ENCODE measurements around the gene ATG3. TPM values are rescaled to one million over a fixed set of nuclear protein-coding genes. Genes with fewer than 3 reads are reported as not detected.

The ATG3 gene
- total RNA-seq, 1 experiment from 2014 or later, result 75.1 TPM

GRCh38 chr3:112579232-112579631, 17.5 kb upstream of the ATG3 start:
- ATAC-seq (no peak), DNase-seq (ENCODE audit: low read depth, low spot score) (no peak)
- Histone ChIP-seq H3K4me1 (ENCODE audit: control insufficient read depth, insufficient read depth, low read length) (no peaks in the 10 kb centered on the region), H3K27me3 (ENCODE audit: control insufficient read depth, insufficient read depth, low read length) (no peaks in the 10 kb centered on the region), H3K4me3 (ENCODE audit: low read depth in 2 of 2, low read length in 2 of 2) (no peak overlapping the region), H3K27ac (ENCODE audit: low read length) (no peak overlapping the region), H3K36me3 (ENCODE audit: control insufficient read depth, insufficient read depth, low read length) (peaks cover 16% of the 10 kb centered on the region), H3K9me3 (ENCODE audit: control insufficient read depth, insufficient read depth, low read depth, low read length) (no peaks in the 10 kb centered on the region)
- intact Hi-C loops (cut with micrococcal nuclease; ENCODE audit: unreplicated experiment), result no loop called here
- CTCF ChIA-PET, result no interaction called here
- no TSS peak for BruUV-seq (replicated peaks)
- TF ChIP-seq SIN3A (IDR thresholded peaks at IDR 0.05; ENCODE audit: borderline replicate concordance, insufficient read depth, low read depth, low read length), result no peak
- TF ChIP-seq TCF7L2 (IDR thresholded peaks at IDR 0.05; ENCODE audit: low read depth, low read length), result no peak
- no peak for TF ChIP-seq POLR2AphosphoS5 (IDR thresholded peaks at IDR 0.05; ENCODE audit: low read depth, low read length)
- TF ChIP-seq CTCF (IDR thresholded peaks at IDR 0.05), result no peak
- no peak for TF ChIP-seq REST (IDR thresholded peaks at IDR 0.05; ENCODE audit: insufficient read depth in 1 of 2, low read depth in 2 of 2, low read length in 1 of 2)
- in situ Hi-C loops (cut with HindIII; ENCODE audit: low pct_unique_long_range_greater_than_20kb, low sequenced_read_pairs), result no loop called here
- POLR2A ChIA-PET, result no interaction called here

- in situ Hi-C loops (cut with HindIII; ENCODE audit: low pct_unique_long_range_greater_than_20kb, low sequenced_read_pairs) (no loop called here), intact Hi-C loops (cut with micrococcal nuclease; ENCODE audit: unreplicated experiment) (no loop called here)
- Histone ChIP-seq H3K27me3 (ENCODE audit: control insufficient read depth, insufficient read depth, low read length) (no peaks in the 10 kb centered on the region), H3K27ac (ENCODE audit: low read length) (no peak overlapping the region), H3K9me3 (ENCODE audit: control insufficient read depth, insufficient read depth, low read depth, low read length) (no peaks in the 10 kb centered on the region), H3K36me3 (ENCODE audit: control insufficient read depth, insufficient read depth, low read length) (peaks cover 7% of the 10 kb centered on the region), H3K4me1 (ENCODE audit: control insufficient read depth, insufficient read depth, low read length) (no peaks in the 10 kb centered on the region), H3K4me3 (ENCODE audit: low read depth in 2 of 2, low read length in 2 of 2) (no peak overlapping the region)
- ChIA-PET POLR2A (interaction anchor here (0.6 kb wide), 1 partner anchor 811 kb away, joined by 7 read pairs; no protein-coding TSS in a partner anchor), CTCF (no interaction called here)
- DNase-seq (ENCODE audit: low read depth, low spot score) (no peak), ATAC-seq (no peak)
- TF ChIP-seq SIN3A (IDR thresholded peaks at IDR 0.05; ENCODE audit: borderline replicate concordance, insufficient read depth, low read depth, low read length) (no peak), CTCF (IDR thresholded peaks at IDR 0.05) (no peak), POLR2AphosphoS5 (IDR thresholded peaks at IDR 0.05; ENCODE audit: low read depth, low read length) (no peak), TCF7L2 (IDR thresholded peaks at IDR 0.05; ENCODE audit: low read depth, low read length) (no peak), REST (IDR thresholded peaks at IDR 0.05; ENCODE audit: insufficient read depth in 1 of 2, low read depth in 2 of 2, low read length in 1 of 2) (no peak)
- BruUV-seq (replicated peaks), result no TSS peak
These were observed 10.9 kb upstream of the ATG3 start for GRCh38 chr3:112572701-112573100.
